COLO668 (cell line): ENCODE data around the gene SMC1B.
"Not testable (repeated sequence)": the region's sequence is repeated elsewhere in the genome, so short reads cannot be mapped to it uniquely, and the experiment has no call there.

Experiments
- DNase-seq: peaks from one replicate; lab custom pipeline; 2025; ENCODE audit not compliant: unreplicated experiment; lab: John Stamatoyannopoulos, UW

SMC1B gene, protein sequence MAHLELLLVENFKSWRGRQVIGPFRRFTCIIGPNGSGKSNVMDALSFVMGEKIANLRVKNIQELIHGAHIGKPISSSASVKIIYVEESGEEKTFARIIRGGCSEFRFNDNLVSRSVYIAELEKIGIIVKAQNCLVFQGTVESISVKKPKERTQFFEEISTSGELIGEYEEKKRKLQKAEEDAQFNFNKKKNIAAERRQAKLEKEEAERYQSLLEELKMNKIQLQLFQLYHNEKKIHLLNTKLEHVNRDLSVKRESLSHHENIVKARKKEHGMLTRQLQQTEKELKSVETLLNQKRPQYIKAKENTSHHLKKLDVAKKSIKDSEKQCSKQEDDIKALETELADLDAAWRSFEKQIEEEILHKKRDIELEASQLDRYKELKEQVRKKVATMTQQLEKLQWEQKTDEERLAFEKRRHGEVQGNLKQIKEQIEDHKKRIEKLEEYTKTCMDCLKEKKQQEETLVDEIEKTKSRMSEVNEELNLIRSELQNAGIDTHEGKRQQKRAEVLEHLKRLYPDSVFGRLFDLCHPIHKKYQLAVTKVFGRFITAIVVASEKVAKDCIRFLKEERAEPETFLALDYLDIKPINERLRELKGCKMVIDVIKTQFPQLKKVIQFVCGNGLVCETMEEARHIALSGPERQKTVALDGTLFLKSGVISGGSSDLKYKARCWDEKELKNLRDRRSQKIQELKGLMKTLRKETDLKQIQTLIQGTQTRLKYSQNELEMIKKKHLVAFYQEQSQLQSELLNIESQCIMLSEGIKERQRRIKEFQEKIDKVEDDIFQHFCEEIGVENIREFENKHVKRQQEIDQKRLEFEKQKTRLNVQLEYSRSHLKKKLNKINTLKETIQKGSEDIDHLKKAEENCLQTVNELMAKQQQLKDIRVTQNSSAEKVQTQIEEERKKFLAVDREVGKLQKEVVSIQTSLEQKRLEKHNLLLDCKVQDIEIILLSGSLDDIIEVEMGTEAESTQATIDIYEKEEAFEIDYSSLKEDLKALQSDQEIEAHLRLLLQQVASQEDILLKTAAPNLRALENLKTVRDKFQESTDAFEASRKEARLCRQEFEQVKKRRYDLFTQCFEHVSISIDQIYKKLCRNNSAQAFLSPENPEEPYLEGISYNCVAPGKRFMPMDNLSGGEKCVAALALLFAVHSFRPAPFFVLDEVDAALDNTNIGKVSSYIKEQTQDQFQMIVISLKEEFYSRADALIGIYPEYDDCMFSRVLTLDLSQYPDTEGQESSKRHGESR

DNA sequence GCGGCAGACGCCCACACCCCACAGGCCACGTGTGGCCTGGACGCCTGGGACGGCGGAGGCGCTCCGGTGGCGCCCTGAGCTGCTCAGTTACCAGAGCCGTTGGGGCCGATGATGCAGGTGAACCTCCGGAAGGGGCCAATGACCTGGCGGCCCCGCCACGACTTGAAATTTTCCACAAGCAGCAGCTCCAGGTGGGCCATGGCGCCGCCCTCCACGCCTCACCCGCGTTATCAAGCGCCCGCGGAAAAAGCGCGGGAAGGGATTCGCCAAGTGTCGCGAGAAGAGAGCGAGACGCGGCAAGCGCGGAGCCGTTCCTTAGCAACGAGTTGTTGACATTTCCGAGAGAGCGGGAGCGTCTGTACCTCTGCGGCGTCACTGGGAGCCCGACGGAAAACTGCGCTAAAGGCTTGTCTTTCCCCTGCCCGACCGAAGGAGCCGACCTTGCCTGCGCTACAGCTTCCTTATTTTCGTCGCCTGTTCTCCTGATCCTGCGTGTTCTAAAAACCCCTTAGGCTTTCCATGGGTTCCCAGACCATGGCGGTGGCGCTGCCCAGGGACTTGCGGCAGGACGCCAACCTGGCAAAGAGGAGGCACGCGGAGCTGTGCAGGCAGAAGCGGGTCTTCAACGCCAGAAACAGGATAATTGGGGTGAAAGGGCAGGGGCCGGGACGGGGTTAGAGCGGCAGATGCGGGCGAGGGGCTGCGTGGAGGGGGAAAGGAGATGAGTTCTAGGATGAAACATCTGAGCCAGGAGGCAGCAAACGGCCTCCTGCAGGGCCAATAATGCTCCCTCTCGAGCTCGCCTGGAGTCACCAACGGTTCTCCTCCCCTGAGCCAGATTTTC lies at the start of gene SMC1B, which contains the start of gene RIBC2:
Gene SMC1B, minus strand, starts transcription at position 232 of the 844 bp plus-strand sequence. Its CDS starts 32 bp downstream, at position 200.
Gene RIBC2, plus strand, starts transcription at position 326 of the 844 bp plus-strand sequence. Its CDS starts 194 bp downstream, at position 520.
- peak; percentile 95 for DNase-seq

DNA sequence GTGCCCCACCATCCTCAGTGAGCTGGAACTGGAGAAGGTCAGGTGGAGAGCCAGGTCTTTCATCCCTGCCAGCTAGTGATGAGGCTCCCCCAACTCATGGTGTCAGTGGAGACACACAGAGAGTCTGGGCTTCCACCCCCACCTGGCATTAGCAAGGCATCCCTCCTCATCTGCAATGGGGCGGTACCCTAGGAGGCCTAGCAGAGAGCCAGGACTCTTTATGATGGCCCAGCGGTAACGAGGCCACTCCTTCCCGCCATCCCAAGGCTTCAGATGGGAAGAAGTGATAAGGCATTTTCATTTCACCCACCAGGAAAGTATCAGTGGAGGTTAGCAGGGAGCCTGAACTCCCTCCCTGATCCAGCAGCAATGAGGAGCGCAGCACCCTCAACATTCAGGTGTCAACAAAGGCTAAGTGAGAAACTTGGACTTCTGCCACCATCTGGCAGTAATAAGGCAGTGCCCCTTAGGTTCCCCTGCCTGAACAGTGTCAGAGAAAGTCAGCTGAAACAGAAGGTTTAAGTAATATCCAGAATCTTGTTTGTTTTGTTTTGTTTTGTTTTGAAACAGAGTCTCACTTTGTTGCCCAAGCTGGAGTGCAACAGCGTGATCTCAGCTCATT lies 48.7 kb upstream of the SMC1B start:
- DNase-seq, result no peak

DNA sequence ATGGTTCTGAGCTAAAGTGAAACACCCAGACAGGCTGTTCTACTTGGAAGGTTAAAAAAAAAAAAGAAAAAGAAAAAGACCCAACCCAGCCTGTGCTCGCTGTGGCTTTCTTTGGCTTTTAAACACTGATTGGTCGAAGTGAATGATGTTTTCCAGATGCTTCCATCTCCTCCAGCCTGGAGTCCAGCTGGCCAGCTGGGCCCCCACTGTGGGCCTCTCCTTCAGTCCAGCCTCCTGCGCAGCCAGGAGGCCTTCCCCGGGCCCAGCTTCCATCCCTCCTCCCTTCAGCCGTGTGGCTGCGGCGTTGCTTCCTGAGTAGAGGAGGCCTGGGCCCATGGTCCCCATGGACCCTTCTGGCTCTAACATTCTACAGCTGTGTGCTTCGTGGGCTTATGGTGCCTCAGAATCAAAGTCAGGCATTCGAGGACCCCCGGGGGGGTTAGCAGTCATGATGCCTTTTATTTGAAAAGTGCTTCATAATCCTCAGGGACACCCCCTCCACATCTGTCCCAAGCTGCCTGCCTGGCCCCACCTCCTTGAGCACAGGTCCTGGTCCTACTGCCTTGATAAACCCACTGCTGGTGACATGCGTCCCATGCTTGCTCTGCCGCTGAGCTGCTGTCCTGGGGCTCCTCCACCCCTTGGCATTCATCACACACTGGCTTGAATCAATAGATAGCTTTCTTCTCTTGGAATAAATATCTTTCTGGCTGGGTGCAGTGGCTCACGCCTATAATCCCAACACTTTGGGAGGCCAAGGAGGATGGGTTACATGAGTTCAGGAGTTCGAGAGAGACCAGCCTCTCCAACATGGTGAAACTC lies 47.1 kb upstream of the SMC1B start:
- no peak for DNase-seq

GRCh38 chr22:45459235-45459634 lies 45.8 kb upstream of the SMC1B start:
- no peak for DNase-seq

- no peak for DNase-seq
These were observed 45.1 kb upstream of the SMC1B start for GRCh38 chr22:45458532-45458931.

- no peak for DNase-seq
These were observed 43.4 kb upstream of the SMC1B start for GRCh38 chr22:45456811-45457210.

- no peak for DNase-seq
These were observed 42.2 kb upstream of the SMC1B start for GRCh38 chr22:45455621-45456020.

DNA sequence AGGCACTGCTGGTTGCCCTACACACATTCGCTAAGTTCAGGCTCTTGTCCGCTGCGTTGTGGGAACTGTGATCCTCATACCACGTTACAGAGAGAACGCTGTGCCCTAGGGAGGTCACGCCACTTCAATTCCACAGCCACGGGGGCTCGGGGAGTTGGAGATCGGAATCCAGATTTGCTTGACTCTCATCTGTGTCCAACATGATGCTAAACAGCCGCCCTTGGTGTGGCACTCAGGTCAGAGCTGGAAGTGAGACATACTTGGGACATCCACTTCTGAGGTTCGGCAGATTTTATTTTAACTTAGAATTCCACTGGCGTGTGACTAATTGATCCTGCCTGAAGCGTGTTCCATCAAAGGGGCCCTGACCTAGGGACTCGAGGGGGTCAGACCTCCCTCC lies 41.8 kb upstream of the SMC1B start:
- no peak for DNase-seq

- no peak for DNase-seq
These were observed 40.9 kb upstream of the SMC1B start for GRCh38 chr22:45454275-45454674.

DNA sequence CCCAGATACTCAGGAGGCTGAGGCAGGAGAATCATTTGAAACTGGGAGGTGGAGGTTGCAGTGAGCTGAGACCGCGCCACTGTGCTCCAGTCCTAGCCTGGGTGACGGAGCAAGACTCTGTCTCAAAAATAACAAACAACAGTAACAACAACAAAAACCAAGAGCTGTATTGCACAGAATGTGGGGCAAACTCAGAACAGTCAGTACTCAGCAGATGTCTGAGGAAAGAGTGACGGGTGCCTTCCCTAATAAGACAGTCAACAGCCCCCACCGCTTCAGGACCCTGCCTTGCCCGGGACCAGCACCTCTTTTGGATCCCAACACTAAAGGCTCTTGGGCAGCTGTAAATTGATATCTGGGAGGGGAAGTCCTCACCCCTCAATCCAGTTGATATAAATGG lies 40.4 kb upstream of the SMC1B start:
- no peak for DNase-seq

DNA sequence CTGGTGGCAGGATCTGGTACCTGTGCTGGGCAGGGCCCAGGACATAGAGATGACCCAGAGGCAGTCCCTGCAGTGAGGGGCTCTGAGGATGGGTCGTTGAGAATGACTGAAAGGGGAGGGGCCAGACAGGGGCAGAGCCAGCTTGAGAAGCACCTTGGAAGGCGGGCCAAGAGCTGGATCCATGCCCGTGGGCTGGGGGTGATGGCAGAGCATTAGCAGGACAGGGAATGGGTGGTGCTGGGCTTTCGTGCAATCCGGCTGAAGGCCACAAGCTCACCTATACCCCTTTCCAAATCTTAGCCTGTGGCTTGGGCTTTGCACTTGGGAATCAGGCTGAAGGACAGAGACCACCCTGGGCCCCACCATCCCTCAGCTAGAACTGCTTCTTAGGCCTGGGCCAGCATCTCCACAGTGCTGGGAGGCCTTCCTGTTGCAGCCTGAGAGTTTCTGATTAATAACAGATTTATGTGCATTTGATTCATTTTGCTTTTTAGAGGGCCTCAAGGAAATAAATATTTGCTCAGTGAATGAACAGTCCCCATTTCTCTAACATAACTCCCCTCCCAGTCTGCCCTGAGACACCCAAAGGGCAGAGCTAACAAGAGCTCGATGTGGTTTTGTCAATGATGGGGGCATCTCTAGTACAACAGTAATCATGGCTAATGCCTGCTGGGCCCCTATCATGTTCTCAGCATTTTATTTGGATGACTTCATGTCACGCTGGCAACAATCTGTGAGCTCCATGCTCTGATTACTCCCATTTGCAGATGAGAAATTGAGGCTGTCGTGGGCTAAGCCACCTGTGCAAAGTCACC lies 39.4 kb upstream of the SMC1B start:
- DNase-seq, result no peak

DNA sequence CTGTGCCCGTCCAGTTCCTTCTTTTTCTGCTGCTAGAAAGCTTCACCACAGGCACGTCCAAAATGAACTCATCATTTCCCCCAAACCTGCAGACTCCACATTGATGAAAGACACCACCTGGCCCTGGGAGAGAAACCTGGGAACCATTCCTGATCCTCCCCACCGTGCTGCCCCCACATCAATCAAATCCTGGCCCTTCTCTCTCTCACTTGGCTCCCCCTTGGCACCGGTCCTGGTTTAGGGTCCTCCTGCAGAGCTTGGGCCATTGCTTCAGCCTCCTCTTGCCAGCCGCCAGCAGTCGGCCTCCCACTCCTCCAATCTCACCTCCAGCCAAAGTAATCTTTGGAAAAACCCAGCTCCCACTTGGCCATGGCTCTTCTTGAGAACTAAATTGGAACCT lies 38.6 kb upstream of the SMC1B start:
- no peak for DNase-seq

DNA sequence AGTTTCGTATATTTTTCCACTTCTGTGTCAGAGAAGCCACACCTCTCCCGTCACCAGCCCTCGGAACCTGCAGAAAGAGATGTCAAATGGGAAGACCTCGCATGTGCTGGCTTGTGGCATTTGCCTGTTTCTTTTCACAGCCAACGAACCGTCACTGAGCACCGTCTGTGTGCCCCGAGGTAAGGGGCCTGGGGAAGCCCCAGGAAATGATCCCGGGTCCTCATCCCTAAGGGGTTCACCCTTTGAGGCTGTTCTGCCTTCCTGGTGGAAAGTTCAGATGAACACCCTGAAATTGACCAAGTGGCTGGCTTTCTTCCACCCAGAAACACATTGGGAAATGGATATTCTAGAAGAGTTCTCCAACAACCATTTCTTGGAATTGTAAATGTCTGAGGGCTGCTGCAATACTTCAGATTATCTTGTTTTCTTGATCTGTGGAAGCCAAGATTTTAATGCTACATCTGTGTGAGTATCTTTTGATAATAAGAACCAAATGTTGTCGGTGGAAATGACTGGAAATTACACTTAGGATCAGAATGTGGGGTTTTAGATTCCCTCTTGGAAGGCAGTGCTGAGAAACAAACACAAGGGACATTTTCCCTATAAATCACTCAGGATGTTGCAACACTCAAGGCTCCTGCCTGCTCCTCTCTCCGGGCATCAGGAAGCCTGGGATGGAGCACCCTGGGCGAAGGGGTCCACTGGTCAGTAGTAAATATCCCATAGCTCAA lies 37.7 kb upstream of the SMC1B start:
- DNase-seq, result no peak

DNA sequence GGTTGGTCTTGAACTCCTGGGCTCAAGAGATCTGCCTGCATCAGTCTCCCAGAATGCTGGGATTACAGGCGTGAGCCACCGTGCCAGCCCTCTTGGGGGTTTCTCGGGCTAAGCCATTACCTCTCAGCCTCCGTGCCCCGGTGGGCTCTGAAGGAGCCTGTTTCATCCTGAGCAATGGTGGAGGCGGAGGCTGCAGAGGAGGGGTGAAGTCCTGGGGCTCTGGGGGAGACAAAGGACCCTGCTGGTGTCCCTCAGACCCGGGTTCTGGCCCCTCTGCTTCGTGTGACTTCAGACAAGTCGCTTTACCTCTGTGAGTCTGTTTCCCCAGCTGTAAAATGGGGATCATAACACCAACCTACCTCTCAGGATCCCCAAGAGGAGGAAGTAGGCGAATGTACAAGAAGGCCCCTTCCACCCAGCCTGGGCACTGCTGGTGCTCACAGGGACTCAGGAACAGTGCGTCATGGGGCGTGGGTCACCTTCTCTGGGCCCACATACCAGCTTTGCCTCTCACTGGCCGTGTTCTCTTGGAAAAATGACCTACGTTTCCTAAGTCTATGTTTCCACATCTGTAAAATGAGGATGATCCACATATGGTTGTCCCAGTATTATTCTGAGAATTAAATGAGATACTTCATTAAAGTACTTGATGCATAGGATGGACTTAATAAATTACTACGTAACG lies 36.8 kb upstream of the SMC1B start:
- no peak for DNase-seq

- not testable (repeated sequence) for DNase-seq
These were observed 36.0 kb upstream of the SMC1B start for GRCh38 chr22:45449442-45449841.

DNA sequence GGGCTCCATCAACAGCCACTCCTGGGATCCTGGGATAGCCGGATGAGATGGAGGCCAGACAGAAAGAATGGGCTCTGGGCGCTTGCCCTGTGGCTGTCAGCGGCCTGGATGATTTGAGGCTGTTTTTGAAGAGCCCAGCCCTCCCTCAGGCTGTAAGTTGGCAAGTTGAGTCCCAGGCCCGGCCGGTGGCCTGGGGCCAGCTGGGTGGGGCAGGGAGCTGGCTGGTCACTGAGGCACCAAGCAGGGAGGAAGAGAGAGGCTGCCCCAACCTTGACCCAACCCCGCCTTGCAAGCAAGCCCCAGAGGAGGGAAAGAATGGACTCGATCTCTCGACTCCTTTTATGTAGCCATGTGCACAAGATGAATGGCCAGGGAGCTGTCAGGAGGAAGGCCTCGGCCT lies 35.0 kb upstream of the SMC1B start:
- no peak for DNase-seq

DNA sequence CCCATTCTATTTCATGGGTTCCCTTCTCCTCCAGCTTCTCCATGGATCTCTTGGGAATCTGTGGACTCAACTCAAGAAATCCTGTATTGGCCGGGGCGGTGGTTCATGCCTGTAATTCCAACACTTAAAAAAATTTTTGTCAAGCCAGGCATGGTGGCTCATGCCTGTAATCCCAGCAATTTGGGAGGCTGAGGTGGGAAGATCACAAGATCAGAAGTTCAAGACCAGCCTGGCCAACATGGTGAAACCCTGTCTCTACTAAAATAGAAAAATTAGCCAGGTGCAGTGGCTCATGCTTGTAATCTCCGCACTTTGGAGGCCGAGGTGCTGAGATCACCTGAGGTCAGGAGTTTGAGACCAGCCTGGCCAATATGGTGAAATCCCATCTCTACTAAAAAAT lies 34.2 kb upstream of the SMC1B start:
- DNase-seq, result not testable (repeated sequence)
